H1 (cell line): Measurements from ENCODE around the gene SIX5. TPM values are rescaled to one million over a fixed set of nuclear protein-coding genes. Genes with fewer than 3 reads are reported as not detected.

Source experiments
- ASH2L ChIP-seq: fragments of 200-600, 300-600 bp; sonication (generic); IDR thresholded peaks from one replicate; pipeline ENCODE4 v1.7.1; 2017; ENCODE audit warnings: low read length
- BCL11A ChIP-seq, 2 experiments: IDR thresholded peaks; one replicate each; pipeline ENCODE4 v1.6.1; 2011; ENCODE audit warnings: low read depth in 2 of 2, low read length in 2 of 2, mild to moderate bottlenecking in 2 of 2
- BRCA1 ChIP-seq: IDR thresholded peaks from 2 replicates; pipeline ENCODE4 v1.6.1; 2012; ENCODE audit warnings: low read depth, low read length, improper control_type of control experiment
- CEBPB ChIP-seq: IDR thresholded peaks from 2 replicates; pipeline ENCODE4 v1.6.1; 2012; ENCODE audit warnings: low read depth, low read length
- CHD2 ChIP-seq: IDR thresholded peaks from 2 replicates; pipeline ENCODE4 v1.6.1; 2012; ENCODE audit warnings: low read length, improper control_type of control experiment
- CREB1 ChIP-seq: IDR thresholded peaks from 2 replicates; pipeline ENCODE4 v1.6.1; 2012; ENCODE audit warnings: inconsistent platforms
- HDAC6 ChIP-seq: IDR thresholded peaks from one replicate; pipeline ENCODE4 v1.7.1; 2012; ENCODE audit warnings: low read depth, mild to moderate bottlenecking, inconsistent platforms, low read length, moderate library complexity
- JUN ChIP-seq: IDR thresholded peaks from 2 replicates; pipeline ENCODE4 v1.6.1; 2011; ENCODE audit warnings: low read depth, mild to moderate bottlenecking, improper control_type of control experiment, low read length
- JUND ChIP-seq: IDR thresholded peaks from 2 replicates; pipeline ENCODE4 v1.6.1; 2011; ENCODE audit warnings: mild to moderate bottlenecking, improper control_type of control experiment, low read length
- KDM5A ChIP-seq: fragments of 200-600 bp; IDR thresholded peaks from 2 replicates; pipeline ENCODE4 v1.7.1; 2012; ENCODE audit warnings: mild to moderate bottlenecking, low read length, inconsistent platforms, mixed read lengths
- MAFK ChIP-seq: IDR thresholded peaks from 2 replicates; pipeline ENCODE4 v1.6.1; 2012; ENCODE audit warnings: low read depth, mild to moderate bottlenecking, improper control_type of control experiment, low read length
- MAX ChIP-seq: IDR thresholded peaks from 2 replicates; pipeline ENCODE4 v1.6.1; 2012; ENCODE audit warnings: inconsistent platforms
- PHF8 ChIP-seq: fragments of 200-600 bp; sonication (generic); conservative IDR thresholded peaks from 2 replicates; pipeline ENCODE4 v1.7.1; 2012; ENCODE audit warnings: low read depth, mild to moderate bottlenecking, inconsistent platforms, low read length, moderate library complexity
- POLR2AphosphoS5 ChIP-seq: IDR thresholded peaks from 2 replicates; pipeline ENCODE4 v1.6.1; 2011; ENCODE audit warnings: low read depth, low read length
- RFX5 ChIP-seq: IDR thresholded peaks from 2 replicates; pipeline ENCODE4 v1.6.1; 2011; ENCODE audit warnings: low read depth, low read length, improper control_type of control experiment, borderline replicate concordance
- RXRA ChIP-seq: IDR thresholded peaks from 2 replicates; pipeline ENCODE4 v1.6.1; 2011; ENCODE audit warnings: low read depth, mild to moderate bottlenecking, low read length, moderate library complexity; ENCODE audit not compliant: insufficient read depth
- SP2 ChIP-seq: IDR thresholded peaks from 2 replicates; pipeline ENCODE4 v1.6.1; 2012; ENCODE audit warnings: mild to moderate bottlenecking, low read length, inconsistent platforms
- TBP ChIP-seq: IDR thresholded peaks from 2 replicates; pipeline ENCODE4 v1.6.1; 2011; ENCODE audit warnings: low read depth, low read length, improper control_type of control experiment
- TCF12 ChIP-seq: IDR thresholded peaks from 2 replicates; pipeline ENCODE4 v1.6.1; 2011; ENCODE audit warnings: low read depth, mild to moderate bottlenecking, low read length
- TEAD4 ChIP-seq: IDR thresholded peaks from 2 replicates; pipeline ENCODE4 v1.6.1; 2012; ENCODE audit warnings: low read depth, low read length, inconsistent platforms, mixed read lengths
- USF2 ChIP-seq: IDR thresholded peaks from 2 replicates; pipeline ENCODE4 v1.6.1; 2011; ENCODE audit warnings: low read length, improper control_type of control experiment
- ZNF274 ChIP-seq: IDR thresholded peaks from 2 replicates; pipeline ENCODE4 v1.7.0; 2012; ENCODE audit warnings: low read length, borderline replicate concordance; ENCODE audit errors: extremely low read depth
- polyA plus RNA-seq, 7 experiments: library from polyadenylated mRNA; depleted of rRNA in 3 of 7; stranded (reverse) in 5 of 7; unstranded in 2 of 7; fragments of >200 nt in 5 of 7; fragments of 200-250 nt in 2 of 7; gene quantifications; 1 replicate in 5 of 7; 2 replicates in 1 of 7; 4 replicates in 1 of 7; pipeline versions ENCODE4 v1.2.1 to v1.2.3, GENCODE V29; 2011 to 2013; ENCODE audit warnings: missing spikeins in 2 of 7, mixed read lengths in 2 of 7
- total RNA-seq: library from RNA; stranded (reverse); fragmentation: NEBNext Ultra II Directional; extraction: Animal tissue kit (Norgen Biotek cat#: 25700); gene quantifications from 2 replicates; pipeline ENCODE4 v1.2.1, GENCODE V29; 2021
- TF ChIP-seq, protein P1 (sequence below): IDR thresholded peaks from 2 replicates; pipeline ENCODE4 v1.6.1; 2011; ENCODE audit warnings: low read depth, mild to moderate bottlenecking, low read length; ENCODE audit not compliant: insufficient read depth

SIX5 gene
- total and polyA plus RNA-seq, 2 of the 8 experiments (the other 6 are each of a cell fraction or from before 2014, with no cell fraction given) = 20.9 to 24.2 TPM

- TF ChIP-seq POLR2AphosphoS5 = peak; percentile 81; the same call in 1 of the 2 replicates
- 0 out of 2 replicates have a peak, but pooled peaks have one; percentile 4 for TF ChIP-seq BRCA1
- peak; percentile 79 for TF ChIP-seq MAX
- no peak; the same call in 1 of the 2 replicates for TF ChIP-seq PHF8
- no peak for TF ChIP-seq KDM5A
- TF ChIP-seq JUN = 0 out of 2 replicates have a peak, but pooled peaks have one; percentile 26
- peak; percentile 42 for TF ChIP-seq TBP
- TF ChIP-seq CEBPB = no peak; the same call in 1 of the 2 replicates
- TF ChIP-seq TEAD4 = peak; percentile 58; the same call in 1 of the 2 replicates
- TF ChIP-seq CREB1 = peak; percentile 23; the same call in 1 of the 2 replicates
- TF ChIP-seq BCL11A (IDR thresholded peaks at IDR 0.05; ENCODE audit: low read depth in 2 of 2, low read length in 2 of 2) = no peak
- TF ChIP-seq JUND = peak; percentile 68; the same call in 1 of the 2 replicates
- TF ChIP-seq HDAC6 = no peak
- no peak for TF ChIP-seq MAFK
- TF ChIP-seq, protein P1, sequence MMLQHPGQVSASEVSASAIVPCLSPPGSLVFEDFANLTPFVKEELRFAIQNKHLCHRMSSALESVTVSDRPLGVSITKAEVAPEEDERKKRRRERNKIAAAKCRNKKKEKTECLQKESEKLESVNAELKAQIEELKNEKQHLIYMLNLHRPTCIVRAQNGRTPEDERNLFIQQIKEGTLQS = peak; percentile 85
- no peak for TF ChIP-seq ZNF274
- no peak for TF ChIP-seq RFX5
- peak; percentile 81 for TF ChIP-seq USF2
- TF ChIP-seq CHD2 = peak; percentile 53; the same call in 1 of the 2 replicates
- TF ChIP-seq ASH2L = no peak
- no peak for TF ChIP-seq SP2
- 0 out of 2 replicates have a peak, but pooled peaks have one; percentile 27 for TF ChIP-seq TCF12
- TF ChIP-seq RXRA = 0 out of 2 replicates have a peak, but pooled peaks have one; percentile 35
Observed at GRCh38 chr19:45817010-45817724, 48.1 kb upstream of the SIX5 start (continued).
